OCI-LY3 (cell line): Measurements from ENCODE around the gene MDK.

Experiments used
- H2AFZ ChIP-seq: fragments of 200-600, 300-600 bp; shearing (Covaris generic); 2 replicates; pipeline ENCODE4 v1.6.0; 2014; ENCODE audit warnings: antibody characterized with exemption, low read depth, low read length
- H3K27ac ChIP-seq: fragments of 200-600, 300-600 bp; sonication (generic); 2 replicates; pipeline ENCODE4 v1.5.1; 2014; ENCODE audit warnings: mild to moderate bottlenecking, low read length, moderate library complexity, mixed read lengths
- H3K27me3 ChIP-seq: fragments of 200-600, 300-600 bp; sonication (generic); 2 replicates; pipeline ENCODE4 v1.6.1; 2014; ENCODE audit warnings: low read depth, low read length, mixed read lengths
- H3K36me3 ChIP-seq: fragments of 200-600, 300-600 bp; sonication (generic); replicated peaks from 2 replicates; pipeline ENCODE3; 2014; ENCODE audit warnings: low read depth, low read length, mixed read lengths
- H3K4me1 ChIP-seq: fragments of 300-600, 200-600 bp; sonication (generic); 2 replicates; pipeline ENCODE4 v1.6.1; 2014; ENCODE audit warnings: low read length, mixed read lengths
- H3K4me2 ChIP-seq: fragments of 200-600, 300-600 bp; sonication (generic); 2 replicates; pipeline ENCODE4 v1.6.1; 2014; ENCODE audit warnings: low read length, mixed read lengths
- H3K4me3 ChIP-seq: fragments of 300-600, 200-600 bp; sonication (generic); 2 replicates; pipeline ENCODE4 v1.5.1; 2014; ENCODE audit warnings: antibody characterized with exemption, mild to moderate bottlenecking, low read length, moderate library complexity
- H3K79me2 ChIP-seq: fragments of 300-600, 200-600 bp; shearing (Covaris generic); 2 replicates; pipeline ENCODE4 v1.6.1; 2014; ENCODE audit warnings: mild to moderate bottlenecking, low read length, mixed read lengths
- H3K9ac ChIP-seq: fragments of 300-600, 200-600 bp; shearing (Covaris generic); 2 replicates; pipeline ENCODE4 v1.6.0; 2014; ENCODE audit warnings: mild to moderate bottlenecking, low read length, moderate library complexity
- H3K9me3 ChIP-seq: fragments of 200-600, 300-600 bp; shearing (Covaris generic); 2 replicates; pipeline ENCODE4 v1.6.1; 2014; ENCODE audit warnings: low read length, mixed read lengths; ENCODE audit not compliant: insufficient read depth
- H4K20me1 ChIP-seq: fragments of 200-600, 300-600 bp; sonication (generic); 2 replicates; pipeline ENCODE4 v1.6.1; 2016; ENCODE audit warnings: low read length, mixed read lengths; ENCODE audit not compliant: insufficient read depth
- EZH2phosphoT487 ChIP-seq: fragments of 200-600 bp; shearing (Covaris generic); IDR thresholded peaks from 2 replicates; pipeline ENCODE4 v1.6.1; 2018; ENCODE audit warnings: antibody characterized with exemption, mixed run types, low read depth
- TF ChIP-seq, protein P1 (sequence below): fragments of 200-600, 300-600 bp; sonication (generic); IDR thresholded peaks from 2 replicates; pipeline ENCODE4 v1.5.1; 2014; ENCODE audit warnings: antibody characterized with exemption, low read length, low read depth

Gene MDK

DNA sequence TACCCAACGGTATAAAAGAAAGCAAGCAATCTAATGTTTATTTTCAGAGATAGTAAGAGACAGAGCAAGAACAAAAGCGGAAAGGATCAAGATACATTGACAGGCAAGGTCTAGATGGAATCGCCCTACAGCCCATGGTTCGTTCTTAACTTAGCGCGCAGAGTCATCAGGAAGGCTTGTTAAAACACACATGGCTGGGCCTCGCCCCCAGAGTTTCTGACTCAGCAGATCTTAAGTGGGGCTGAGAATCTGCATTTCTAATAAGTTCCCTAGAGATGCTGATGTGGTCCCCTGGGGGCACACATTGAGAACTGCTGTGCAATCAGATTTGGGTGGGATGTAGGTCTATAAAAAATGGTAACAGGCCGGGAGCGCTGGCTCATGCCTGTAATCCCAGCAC lies 45.9 kb downstream of the MDK start:
- H3K4me3 ChIP-seq: no peak overlapping the region
- no peaks in the 10 kb centered on the region for H3K4me1 ChIP-seq
- H3K27me3 ChIP-seq: no peaks in the 10 kb centered on the region
- H3K27ac ChIP-seq: no peak overlapping the region
- no peaks in the 10 kb centered on the region for H3K79me2 ChIP-seq
- peaks cover 7% of the 10 kb centered on the region for H3K36me3 ChIP-seq
- H2AFZ ChIP-seq: no peak overlapping the region
- H3K4me2 ChIP-seq: no peak overlapping the region
- no peaks in the 10 kb centered on the region for H3K9me3 ChIP-seq
- no peak overlapping the region for H3K9ac ChIP-seq
- TF ChIP-seq, protein P1, sequence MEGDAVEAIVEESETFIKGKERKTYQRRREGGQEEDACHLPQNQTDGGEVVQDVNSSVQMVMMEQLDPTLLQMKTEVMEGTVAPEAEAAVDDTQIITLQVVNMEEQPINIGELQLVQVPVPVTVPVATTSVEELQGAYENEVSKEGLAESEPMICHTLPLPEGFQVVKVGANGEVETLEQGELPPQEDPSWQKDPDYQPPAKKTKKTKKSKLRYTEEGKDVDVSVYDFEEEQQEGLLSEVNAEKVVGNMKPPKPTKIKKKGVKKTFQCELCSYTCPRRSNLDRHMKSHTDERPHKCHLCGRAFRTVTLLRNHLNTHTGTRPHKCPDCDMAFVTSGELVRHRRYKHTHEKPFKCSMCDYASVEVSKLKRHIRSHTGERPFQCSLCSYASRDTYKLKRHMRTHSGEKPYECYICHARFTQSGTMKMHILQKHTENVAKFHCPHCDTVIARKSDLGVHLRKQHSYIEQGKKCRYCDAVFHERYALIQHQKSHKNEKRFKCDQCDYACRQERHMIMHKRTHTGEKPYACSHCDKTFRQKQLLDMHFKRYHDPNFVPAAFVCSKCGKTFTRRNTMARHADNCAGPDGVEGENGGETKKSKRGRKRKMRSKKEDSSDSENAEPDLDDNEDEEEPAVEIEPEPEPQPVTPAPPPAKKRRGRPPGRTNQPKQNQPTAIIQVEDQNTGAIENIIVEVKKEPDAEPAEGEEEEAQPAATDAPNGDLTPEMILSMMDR: no peak
- no peak for TF ChIP-seq EZH2phosphoT487
- no peaks in the 10 kb centered on the region for H4K20me1 ChIP-seq

DNA sequence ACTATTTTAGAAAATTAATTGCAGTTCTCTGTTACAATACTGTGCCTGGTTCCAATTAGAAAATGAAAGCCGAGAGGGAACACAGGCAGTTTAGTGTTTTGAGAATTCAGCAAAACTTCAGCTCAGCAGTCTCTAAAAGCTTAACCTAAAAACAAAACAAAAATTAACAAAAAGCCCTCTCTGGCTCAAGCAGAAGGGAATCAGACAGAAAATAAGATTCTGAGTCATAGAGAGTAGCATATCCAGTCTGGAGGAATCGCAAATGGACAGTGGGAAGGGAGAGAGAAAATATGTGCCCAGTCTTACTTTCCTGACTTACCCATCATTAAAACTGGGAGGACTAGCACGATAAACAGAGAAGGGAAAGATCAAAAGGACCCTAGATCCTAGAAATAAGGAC lies 48.2 kb downstream of the MDK start:
- no peak overlapping the region for H2AFZ ChIP-seq
- H4K20me1 ChIP-seq: no peaks in the 10 kb centered on the region
- no peaks in the 10 kb centered on the region for H3K27me3 ChIP-seq
- H3K79me2 ChIP-seq: no peaks in the 10 kb centered on the region
- H3K36me3 ChIP-seq: peaks cover 17% of the 10 kb centered on the region
- no peak overlapping the region for H3K4me3 ChIP-seq
- no peaks in the 10 kb centered on the region for H3K4me1 ChIP-seq
- H3K9ac ChIP-seq: no peak overlapping the region
- H3K27ac ChIP-seq: no peak overlapping the region
- TF ChIP-seq, protein P1: no peak
- TF ChIP-seq EZH2phosphoT487: no peak
- H3K4me2 ChIP-seq: no peak overlapping the region
- no peaks in the 10 kb centered on the region for H3K9me3 ChIP-seq

DNA sequence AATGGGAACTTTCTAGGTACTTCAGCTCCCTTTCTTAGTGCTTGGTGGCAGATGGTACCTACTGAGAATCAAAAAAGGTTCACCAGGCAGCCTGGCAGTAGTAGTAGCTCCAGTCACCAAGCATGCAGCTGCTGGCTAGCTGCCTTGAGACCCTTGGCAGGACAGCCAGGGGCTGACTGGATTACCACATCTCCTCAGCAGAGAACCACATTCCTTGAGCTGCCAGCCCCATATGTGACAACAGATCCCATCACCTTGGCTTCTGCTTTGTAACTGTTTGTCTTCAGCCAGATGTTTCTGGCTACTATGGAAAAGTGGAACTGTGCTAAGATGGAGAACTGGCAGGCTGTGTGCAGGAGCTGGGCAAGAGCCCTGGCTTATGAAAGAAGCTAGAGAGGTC lies 49.7 kb downstream of the MDK start:
- Histone ChIP-seq H3K9ac (no peak overlapping the region), H3K27me3 (no peaks in the 10 kb centered on the region), H3K36me3 (peaks cover 17% of the 10 kb centered on the region), H2AFZ (no peak overlapping the region), H3K9me3 (no peaks in the 10 kb centered on the region), H3K4me1 (peaks cover 11% of the 10 kb centered on the region), H4K20me1 (0 out of 2 replicates have a peak, but pooled peaks cover 5% of the 10 kb centered on the region), H3K4me3 (no peak overlapping the region), H3K79me2 (no peaks in the 10 kb centered on the region), H3K27ac (no peak overlapping the region), H3K4me2 (no peak overlapping the region)
- no peak for TF ChIP-seq EZH2phosphoT487
- TF ChIP-seq, protein P1: no peak
